HuH-7 (cell line): ENCODE data around the gene AP5Z1.

Experiments used
- DNase-seq: peaks from one replicate; pipeline ENCODE4 v3.0.0; 2011; ENCODE audit warnings: low spot score

Gene AP5Z1

GRCh38 chr7:4775250-4775847 is at the start of gene AP5Z1:
Gene AP5Z1 (plus strand): TSS chr7:4775623. CDS start chr7:4775716, 93 bp downstream.
- peak; percentile 100 for DNase-seq

GRCh38 chr7:4725850-4726450 is 49.5 kb upstream of the AP5Z1 start:
- DNase-seq, result no peak

GRCh38 chr7:4726566-4726965 is 48.9 kb upstream of the AP5Z1 start:
- no peak for DNase-seq

GRCh38 chr7:4727914-4728705 is 47.3 kb upstream of the AP5Z1 start:
- no peak for DNase-seq

GRCh38 chr7:4729266-4729665 is 46.2 kb upstream of the AP5Z1 start:
- DNase-seq, result no peak

- DNase-seq, result no peak
These were observed 45.1 kb upstream of the AP5Z1 start for GRCh38 chr7:4730276-4730675.

GRCh38 chr7:4730971-4731370 is 44.5 kb upstream of the AP5Z1 start:
- no peak for DNase-seq

- no peak for DNase-seq
These were observed 43.6 kb upstream of the AP5Z1 start for GRCh38 chr7:4731803-4732202.

- no peak for DNase-seq
These were observed 41.4 kb upstream of the AP5Z1 start for GRCh38 chr7:4733936-4734528.

- DNase-seq, result no peak
These were observed 40.7 kb upstream of the AP5Z1 start for GRCh38 chr7:4734587-4735345.

GRCh38 chr7:4737300-4737699 is 38.1 kb upstream of the AP5Z1 start:
- DNase-seq, result no peak

GRCh38 chr7:4738711-4739527 is 36.5 kb upstream of the AP5Z1 start:
- peak; percentile 90 for DNase-seq

GRCh38 chr7:4739528-4739992 is 35.9 kb upstream of the AP5Z1 start:
- peak; percentile 69 for DNase-seq

GRCh38 chr7:4740796-4741195 is 34.6 kb upstream of the AP5Z1 start:
- no peak for DNase-seq

- DNase-seq, result peak; percentile 85
These were observed 33.3 kb upstream of the AP5Z1 start for GRCh38 chr7:4742051-4742573.

- no peak for DNase-seq
These were observed 32.6 kb upstream of the AP5Z1 start for GRCh38 chr7:4742852-4743251.

- DNase-seq, result peak; percentile 90
These were observed 30.8 kb upstream of the AP5Z1 start for GRCh38 chr7:4744391-4745264.

GRCh38 chr7:4745265-4745919 is 30.0 kb upstream of the AP5Z1 start:
- no peak for DNase-seq
